Effector memory CD8-positive, alpha-beta T cell (primary cell): ENCODE measurements around the gene PBX3.
A peak's percentile ranks its signal among the peaks of the same experiment; 100 is the strongest.

Experiments used
- ATAC-seq: fragments of 150-1000 bp; cut with Tn5 transposase; replicated peaks from 2 replicates; pipeline ENCODE4 v1.10.0; 2021; ENCODE audit warnings: mild to moderate bottlenecking, moderate library complexity
- DNase-seq, 3 experiments: peaks; one replicate each; pipeline ENCODE4 v3.0.0; 2021
- H3K27ac Mint-ChIP-seq, 2 donors: one replicate each; pipeline ENCODE4 v1.8.0; 2022; ENCODE audit warnings: mild to moderate bottlenecking in 2 of 2, mixed read lengths in 2 of 2, moderate library complexity in 2 of 2
- H3K27me3 Mint-ChIP-seq, 2 donors: one replicate each; pipeline ENCODE4 v1.8.0; 2022; ENCODE audit warnings: mixed read lengths in 2 of 2
- H3K36me3 Mint-ChIP-seq: one replicate; pipeline ENCODE4 v1.8.0; 2022; ENCODE audit warnings: mild to moderate bottlenecking, moderate library complexity, mixed read lengths; ENCODE audit not compliant: insufficient read depth
- H3K4me1 Mint-ChIP-seq, 2 donors: one replicate each; pipeline ENCODE4 v1.8.0; 2022; ENCODE audit warnings: low read depth in 2 of 2, mixed read lengths in 2 of 2
- H3K4me3 Mint-ChIP-seq, 2 donors: one replicate each; pipeline ENCODE4 v1.8.0; 2022; ENCODE audit warnings: mild to moderate bottlenecking in 2 of 2, mixed read lengths in 2 of 2, moderate library complexity in 2 of 2
- H3K9me3 Mint-ChIP-seq, 2 donors: one replicate each; pipeline ENCODE4 v1.8.0; 2022; ENCODE audit warnings: mixed read lengths in 2 of 2
- total RNA-seq, 9 experiments: gene quantifications; one replicate each; lab custom pipeline; 2026; lab: John Stamatoyannopoulos, UW

Gene PBX3
- total RNA-seq: 8.3 to 16.4 (median 13.4) reads per million in 9 experiments

DNA sequence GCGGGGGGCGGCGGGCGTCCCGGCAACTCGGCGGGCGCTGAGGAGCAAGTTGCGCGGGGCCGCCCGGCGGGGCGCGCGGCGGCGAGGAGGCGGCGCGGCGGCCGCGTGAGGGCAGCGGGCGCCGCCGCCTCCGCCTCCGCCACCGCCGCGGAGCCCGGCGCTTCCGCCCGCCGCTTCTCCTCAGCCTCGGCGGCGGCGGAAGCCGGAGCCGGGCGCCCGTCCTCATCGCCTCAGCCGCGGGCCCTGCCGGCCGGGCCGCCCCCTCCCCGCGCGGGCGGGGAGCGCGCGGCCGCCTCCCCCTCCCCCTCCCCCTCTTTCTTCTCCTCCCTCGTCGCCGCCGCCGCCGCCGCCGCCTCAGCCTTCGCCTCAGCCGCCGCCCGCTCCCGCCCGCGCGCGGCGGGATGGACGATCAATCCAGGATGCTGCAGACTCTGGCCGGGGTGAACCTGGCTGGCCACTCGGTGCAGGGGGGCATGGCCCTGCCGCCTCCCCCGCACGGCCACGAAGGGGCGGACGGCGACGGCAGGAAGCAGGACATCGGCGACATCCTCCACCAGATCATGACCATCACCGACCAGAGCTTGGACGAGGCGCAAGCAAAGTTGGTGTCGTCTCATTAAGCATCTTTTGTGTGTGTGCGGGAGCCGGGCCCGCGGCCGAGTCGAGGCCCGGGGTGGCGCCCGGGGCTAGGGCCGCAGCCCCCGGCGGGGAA, at the start of gene PBX3:
Gene PBX3 (plus strand): TSS at position 321 of the 712 bp plus-strand sequence.
- ATAC-seq (peak; percentile 28), DNase-seq (peak; percentile 26 to 27 (median 27))
- Mint-ChIP-seq H3K9me3 (no peaks in the 10 kb centered on the region), H3K4me1 (peaks cover 15% of the 10 kb centered on the region in 2 donors), H3K27me3 (peaks cover 0 to 4% of the 10 kb centered on the region in 2 donors), H3K27ac (peak within 1 kb of the TSS; percentile 87 to 94), H3K36me3 (peaks cover 10% of the 10 kb centered on the region), H3K4me3 (peak within 1 kb of the TSS; percentile 97 to 99)

DNA sequence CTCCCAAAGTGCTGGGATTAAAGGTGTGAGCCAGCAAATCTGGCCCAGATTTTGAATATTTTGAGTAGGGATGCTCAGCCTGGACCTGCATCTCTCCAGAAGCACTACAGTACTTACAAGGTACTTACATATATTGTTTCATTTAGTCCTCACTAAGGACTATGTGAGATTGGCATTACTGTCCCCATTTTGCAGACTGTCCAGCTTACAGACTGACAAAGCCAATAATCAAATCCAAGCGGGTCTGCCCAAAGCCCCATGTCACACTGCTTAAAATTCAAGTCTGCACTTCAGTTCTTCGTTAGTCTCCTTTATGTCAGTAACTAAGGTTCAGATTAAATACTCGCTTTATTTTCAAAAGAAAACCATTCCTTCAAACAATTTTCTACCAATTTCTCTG, 47.3 kb upstream of the PBX3 start:
- H3K27me3 Mint-ChIP-seq: no peaks in the 10 kb centered on the region
- H3K4me1 Mint-ChIP-seq: peaks cover 17 to 35% of the 10 kb centered on the region in 2 donors
- ATAC-seq (no peak), DNase-seq (no peak)
- H3K4me3 Mint-ChIP-seq: no peak overlapping the region
- no peaks in the 10 kb centered on the region for H3K9me3 Mint-ChIP-seq
- H3K36me3 Mint-ChIP-seq: peaks cover 6% of the 10 kb centered on the region
- H3K27ac Mint-ChIP-seq: no peak overlapping the region

DNA sequence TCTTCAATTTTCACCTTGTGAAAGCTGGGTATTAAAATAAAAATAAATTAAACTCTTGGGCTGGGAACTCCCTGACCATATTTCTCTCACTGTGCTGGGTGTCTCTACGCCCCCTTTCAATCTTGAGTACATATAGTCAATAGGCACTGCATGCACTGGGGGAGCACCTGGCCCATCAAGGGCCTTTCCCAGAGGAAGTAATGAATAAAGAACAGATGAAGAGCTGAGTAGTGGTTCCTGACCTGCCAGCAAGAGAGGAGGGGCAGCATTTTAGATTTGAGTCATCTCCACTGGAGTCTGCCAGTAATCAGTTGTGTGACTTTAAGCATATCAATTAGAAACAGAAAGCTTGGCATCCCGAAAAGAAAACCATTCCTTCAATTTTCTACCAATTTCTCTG, 46.4 kb upstream of the PBX3 start:
- H3K4me1 Mint-ChIP-seq: peaks cover 25 to 44% of the 10 kb centered on the region in 2 donors
- peak overlapping the region in 1 of 2 donors; percentile 18 for H3K4me3 Mint-ChIP-seq
- no peak for DNase-seq
- peaks cover 4% of the 10 kb centered on the region for H3K36me3 Mint-ChIP-seq
- H3K27ac Mint-ChIP-seq: peak overlapping the region in 1 of 2 donors; percentile 74
- no peaks in the 10 kb centered on the region for H3K27me3 Mint-ChIP-seq
- H3K9me3 Mint-ChIP-seq: no peaks in the 10 kb centered on the region
- peak; percentile 26 for ATAC-seq

DNA sequence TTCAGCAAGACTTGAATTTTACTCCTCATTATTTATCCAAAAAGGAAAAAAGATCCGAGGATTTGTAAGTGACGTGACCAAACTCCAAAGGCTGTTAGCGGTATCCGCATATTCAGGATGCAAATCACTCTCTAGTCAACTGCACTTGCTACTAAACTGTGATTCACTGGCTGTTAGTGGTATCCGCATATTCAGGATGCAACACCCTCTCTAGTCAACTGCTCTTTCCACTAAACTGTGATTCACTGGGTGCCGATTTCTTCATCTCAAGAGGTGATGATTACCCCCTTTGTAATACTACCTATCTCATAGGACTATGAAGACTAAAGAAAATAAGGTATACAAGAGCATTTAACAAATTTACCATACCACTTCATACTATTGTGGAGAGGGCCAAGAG, 45.8 kb upstream of the PBX3 start:
- Mint-ChIP-seq H3K27ac (no peak overlapping the region), H3K36me3 (no peaks in the 10 kb centered on the region), H3K27me3 (no peaks in the 10 kb centered on the region), H3K4me1 (peaks cover 26 to 48% of the 10 kb centered on the region in 2 donors), H3K9me3 (no peaks in the 10 kb centered on the region), H3K4me3 (no peak overlapping the region)
- ATAC-seq (peak; percentile 54), DNase-seq (no peak)

DNA sequence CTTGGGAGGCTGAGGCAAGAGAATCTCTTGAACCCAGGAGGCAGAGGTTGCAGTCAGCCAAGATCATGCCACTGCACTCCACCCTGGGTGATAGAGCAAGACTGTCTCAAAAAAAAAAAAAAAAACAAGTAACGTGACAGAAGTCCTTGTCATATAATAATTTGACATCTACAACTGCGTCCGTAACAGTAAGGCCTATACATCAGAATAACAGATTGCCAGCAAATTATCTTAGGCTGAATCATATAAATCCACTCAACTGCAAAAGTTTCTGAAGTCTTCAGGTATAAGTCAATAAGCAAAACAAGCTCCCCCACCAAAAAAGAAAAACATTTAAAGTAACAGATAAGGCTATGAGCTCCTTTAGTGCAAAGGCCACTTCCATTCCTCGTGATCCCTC, 43.5 kb upstream of the PBX3 start:
- H3K27ac Mint-ChIP-seq: no peak overlapping the region
- H3K4me3 Mint-ChIP-seq: peak overlapping the region in 1 of 2 donors; percentile 4
- no peaks in the 10 kb centered on the region for H3K27me3 Mint-ChIP-seq
- DNase-seq (no peak), ATAC-seq (no peak)
- peaks cover 8% of the 10 kb centered on the region for H3K36me3 Mint-ChIP-seq
- peaks cover 26 to 38% of the 10 kb centered on the region in 2 donors for H3K4me1 Mint-ChIP-seq
- H3K9me3 Mint-ChIP-seq: no peaks in the 10 kb centered on the region

DNA sequence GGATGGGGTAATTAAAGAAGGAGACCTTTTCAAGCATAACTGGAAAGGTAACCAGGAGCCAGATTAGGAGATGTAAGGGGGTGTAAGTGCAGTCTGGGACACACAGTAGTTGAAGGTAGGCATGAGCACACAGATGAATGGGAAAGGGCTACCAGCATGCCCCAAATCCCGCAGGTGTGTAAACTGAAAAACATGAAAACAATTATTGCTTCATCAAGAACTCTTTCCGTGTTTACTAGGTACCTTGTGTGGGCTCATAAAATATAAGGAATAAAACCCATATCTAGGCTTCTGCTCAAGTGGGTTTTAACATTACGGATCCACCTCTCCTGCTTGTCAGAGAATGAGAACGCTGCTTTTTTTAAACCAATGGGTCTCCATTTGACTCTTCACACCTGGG, 41.3 kb upstream of the PBX3 start:
- DNase-seq (no peak), ATAC-seq (no peak)
- Mint-ChIP-seq H3K27ac (peak overlapping the region; percentile 88 to 94), H3K27me3 (peaks cover 0 to 12% of the 10 kb centered on the region in 2 donors), H3K4me1 (peaks cover 21 to 34% of the 10 kb centered on the region in 2 donors), H3K9me3 (no peaks in the 10 kb centered on the region), H3K36me3 (peaks cover 8% of the 10 kb centered on the region), H3K4me3 (peak overlapping the region; percentile 82 to 84)

DNA sequence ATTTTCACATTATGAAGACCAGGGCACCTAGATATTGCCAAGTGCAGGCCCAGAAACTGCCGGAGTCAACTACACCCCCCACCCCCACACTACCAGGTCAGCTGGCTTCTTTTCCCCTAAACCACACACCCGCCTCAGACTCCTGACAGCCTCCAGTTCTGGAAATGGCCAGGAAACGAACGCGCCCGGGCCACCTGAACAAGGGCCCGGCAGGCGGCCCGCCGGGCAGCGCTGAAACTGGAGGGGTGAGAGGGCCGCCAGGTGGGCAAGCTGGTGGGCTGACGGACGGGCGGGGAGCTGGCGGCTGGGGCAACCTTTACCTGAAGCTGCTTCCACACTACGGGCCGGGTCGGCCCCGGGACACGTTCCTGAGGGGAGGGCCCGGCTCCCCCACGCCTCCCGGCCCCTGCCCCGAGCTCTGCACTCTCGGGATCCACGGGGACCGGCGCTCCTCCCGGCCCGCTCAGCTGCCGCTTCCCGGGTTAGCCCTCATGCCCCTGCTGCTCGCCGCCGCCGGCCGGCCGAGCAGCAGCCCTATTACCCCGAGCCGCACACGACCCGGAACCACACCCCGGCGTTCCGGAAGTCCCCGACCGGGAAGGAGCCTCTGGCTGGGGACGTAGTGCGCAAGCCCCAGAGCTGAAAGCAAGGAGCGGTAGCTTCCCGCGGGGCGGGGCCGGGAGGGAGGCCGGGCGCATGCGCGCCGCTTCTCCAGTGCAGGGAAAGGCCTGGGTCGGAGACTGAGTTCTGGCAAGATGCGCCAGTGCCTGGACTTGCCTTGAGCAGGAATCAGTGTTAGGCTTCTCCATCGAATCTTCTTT, 40.3 kb upstream of the PBX3 start, which contains the start of gene MAPKAP1:
Gene MAPKAP1 (minus strand): TSS at position 558 of the 821 bp plus-strand sequence. CDS start 34,634 bp downstream, outside the sequence.
- peak within 1 kb of the TSS; percentile 82 to 84 for H3K4me3 Mint-ChIP-seq
- peak; percentile 98 for ATAC-seq
- no peaks in the 10 kb centered on the region for H3K9me3 Mint-ChIP-seq
- H3K27me3 Mint-ChIP-seq: peaks cover 0 to 12% of the 10 kb centered on the region in 2 donors
- H3K4me1 Mint-ChIP-seq: peaks cover 21 to 33% of the 10 kb centered on the region in 2 donors
- peaks cover 8% of the 10 kb centered on the region for H3K36me3 Mint-ChIP-seq
- peak; percentile 81 to 84 (median 84) for DNase-seq
- peak within 1 kb of the TSS; percentile 88 to 94 for H3K27ac Mint-ChIP-seq

DNA sequence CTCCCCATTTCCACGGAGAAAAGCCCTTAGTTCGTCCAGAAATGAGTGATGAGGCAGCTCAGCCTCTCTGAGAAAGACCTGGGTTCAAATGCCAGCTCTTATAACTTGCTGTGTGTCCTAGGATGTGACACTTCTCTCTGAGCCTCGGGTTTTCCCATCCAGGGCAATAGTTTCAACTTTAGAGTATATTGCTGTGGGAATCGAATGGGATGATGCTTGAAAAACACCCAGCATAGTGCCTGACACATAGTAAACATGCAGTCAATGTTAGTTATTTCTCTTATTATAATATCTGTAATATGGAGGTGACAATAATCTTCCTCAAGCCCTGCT, 39.7 kb upstream of the PBX3 start:
- no peak for ATAC-seq
- Mint-ChIP-seq H3K9me3 (no peaks in the 10 kb centered on the region), H3K27ac (peak overlapping the region; percentile 88 to 94), H3K36me3 (peaks cover 8% of the 10 kb centered on the region), H3K4me1 (peaks cover 21 to 33% of the 10 kb centered on the region in 2 donors), H3K27me3 (peaks cover 0 to 12% of the 10 kb centered on the region in 2 donors), H3K4me3 (peak overlapping the region; percentile 82 to 84)
- DNase-seq: no peak

DNA sequence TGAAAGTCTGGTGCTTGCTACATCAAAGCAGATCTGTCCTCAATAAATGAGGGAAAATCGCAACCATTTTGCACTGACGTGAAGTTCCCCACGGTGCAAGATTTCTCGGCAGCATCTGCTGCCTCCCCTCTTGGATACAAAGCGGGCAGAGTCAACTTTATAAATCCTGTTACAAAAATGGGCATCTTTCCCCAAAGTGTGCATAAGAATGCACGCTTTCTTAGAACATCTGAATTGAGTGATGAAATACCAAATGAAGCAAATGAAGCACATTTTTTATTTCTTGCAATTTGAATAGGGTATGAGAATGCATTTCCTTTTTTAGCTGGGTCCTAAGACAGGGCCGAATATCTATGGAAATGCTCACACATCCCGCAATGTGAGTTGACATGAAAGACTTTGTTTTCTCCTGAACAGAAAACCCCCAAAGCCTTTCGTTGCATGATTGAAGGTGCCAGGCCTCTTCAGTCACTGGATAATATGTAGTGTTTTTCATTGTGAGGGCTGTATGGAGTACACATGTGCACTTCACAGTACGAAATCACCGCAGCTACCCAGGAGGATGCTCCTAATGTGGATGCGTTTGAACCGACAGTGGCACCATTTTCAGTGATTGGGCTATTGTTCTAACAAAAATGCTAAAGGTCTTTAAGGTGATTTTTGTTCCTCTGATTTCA, 20.6 kb upstream of the PBX3 start:
- ATAC-seq (no peak), DNase-seq (no peak)
- Mint-ChIP-seq H3K27me3 (peaks cover 0 to 21% of the 10 kb centered on the region in 2 donors), H3K4me3 (no peak overlapping the region), H3K27ac (no peak overlapping the region), H3K36me3 (no peaks in the 10 kb centered on the region), H3K9me3 (no peaks in the 10 kb centered on the region), H3K4me1 (no peaks in the 10 kb centered on the region)

DNA sequence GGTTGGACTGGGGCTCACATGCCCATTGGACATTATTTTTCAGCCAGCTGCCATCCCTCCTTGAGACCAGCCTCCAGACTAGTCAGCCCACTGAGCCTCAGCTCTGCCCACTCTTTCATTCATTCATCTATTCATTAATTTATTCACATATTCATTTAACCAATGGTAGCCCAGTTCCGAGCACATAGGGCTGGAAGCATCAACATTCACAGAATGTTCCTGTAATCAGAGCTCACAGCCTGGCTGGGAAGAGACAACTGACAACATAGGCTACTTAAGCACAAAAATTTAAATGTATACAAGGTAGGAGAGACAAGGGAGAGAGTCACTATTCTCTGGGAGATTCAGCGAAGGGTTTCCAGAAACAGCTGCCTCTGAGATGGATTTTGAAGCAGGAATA, 17.0 kb upstream of the PBX3 start:
- no peak for DNase-seq
- Mint-ChIP-seq H3K27ac (no peak overlapping the region), H3K4me3 (no peak overlapping the region), H3K4me1 (no peaks in the 10 kb centered on the region), H3K27me3 (no peaks in the 10 kb centered on the region), H3K36me3 (no peaks in the 10 kb centered on the region), H3K9me3 (no peaks in the 10 kb centered on the region)
- no peak for ATAC-seq

DNA sequence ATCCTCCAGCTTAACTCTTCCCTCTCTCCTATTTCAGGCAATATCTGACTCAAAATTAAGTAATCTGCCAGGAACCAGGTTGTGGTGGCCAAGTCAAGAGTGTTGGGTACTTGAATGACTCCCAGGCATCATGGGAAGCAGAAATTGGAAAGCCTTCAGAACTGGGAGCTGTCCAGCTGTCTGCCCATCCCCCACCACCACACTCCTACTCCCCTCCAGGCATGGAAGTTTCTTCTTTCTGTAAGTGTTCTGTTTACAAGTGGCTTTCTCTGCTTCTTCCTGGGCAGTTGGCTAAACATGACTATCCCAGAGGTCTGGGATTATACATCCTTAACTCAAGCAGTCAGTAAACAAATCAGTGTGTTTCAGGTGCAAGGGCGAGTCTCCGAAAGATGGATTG, 14.6 kb upstream of the PBX3 start:
- DNase-seq (no peak), ATAC-seq (no peak)
- H3K9me3 Mint-ChIP-seq: no peaks in the 10 kb centered on the region
- H3K4me3 Mint-ChIP-seq: no peak overlapping the region
- peaks cover 0 to under 1% of the 10 kb centered on the region in 2 donors for H3K27me3 Mint-ChIP-seq
- no peak overlapping the region for H3K27ac Mint-ChIP-seq
- no peaks in the 10 kb centered on the region for H3K4me1 Mint-ChIP-seq
- H3K36me3 Mint-ChIP-seq: no peaks in the 10 kb centered on the region

DNA sequence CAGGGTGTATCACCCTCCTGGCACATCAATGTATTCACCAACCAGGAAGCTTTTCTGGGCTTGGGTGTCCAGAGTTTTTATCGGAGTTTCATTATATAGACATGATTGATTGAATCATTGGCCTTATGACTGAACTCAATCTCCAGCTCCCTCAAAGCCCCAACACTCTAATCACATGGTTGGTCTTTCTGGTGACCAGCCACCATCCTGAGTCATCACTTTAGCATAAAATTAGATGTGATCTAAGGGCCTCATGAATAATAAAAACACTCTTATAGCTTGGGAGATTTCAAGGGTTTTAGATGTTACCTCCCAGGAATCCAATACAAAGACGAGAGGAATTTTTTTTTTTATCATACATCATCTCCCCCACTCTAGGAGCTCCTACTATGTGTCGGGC, 7.7 kb upstream of the PBX3 start:
- ATAC-seq (no peak), DNase-seq (no peak)
- no peaks in the 10 kb centered on the region for H3K4me1 Mint-ChIP-seq

DNA sequence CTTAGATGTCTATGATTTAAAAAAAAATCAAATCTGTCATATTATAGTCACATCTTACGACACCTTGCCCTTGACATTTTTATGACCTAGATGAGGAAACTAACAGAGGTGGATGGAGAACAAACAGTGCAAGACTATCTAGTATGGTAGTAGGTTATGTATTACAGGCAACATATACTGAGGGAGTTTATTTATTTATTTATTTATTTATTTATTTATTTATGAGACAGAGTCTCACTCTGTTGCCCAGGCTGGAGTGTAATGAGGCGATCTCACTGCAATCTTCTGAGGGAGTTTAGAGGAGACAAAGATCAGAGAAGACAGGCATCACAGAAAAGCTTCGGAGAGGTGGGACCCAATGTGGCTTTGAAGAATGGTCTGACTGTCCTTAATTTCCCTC, 4.5 kb upstream of the PBX3 start:
- peaks cover 6 to 16% of the 10 kb centered on the region in 2 donors for H3K27me3 Mint-ChIP-seq
- H3K36me3 Mint-ChIP-seq: peaks cover 12% of the 10 kb centered on the region
- peaks cover 6% of the 10 kb centered on the region in 2 donors for H3K4me1 Mint-ChIP-seq
- H3K4me3 Mint-ChIP-seq: no peak overlapping the region
- H3K9me3 Mint-ChIP-seq: no peaks in the 10 kb centered on the region
- ATAC-seq (no peak), DNase-seq (no peak)
- no peak overlapping the region for H3K27ac Mint-ChIP-seq

More for the DNA sequence above, 7.7 kb upstream of the PBX3 start:
- peaks cover 2% of the 10 kb centered on the region for H3K36me3 Mint-ChIP-seq
- peaks cover 7 to 16% of the 10 kb centered on the region in 2 donors for H3K27me3 Mint-ChIP-seq
- H3K4me3 Mint-ChIP-seq: no peak overlapping the region
- no peaks in the 10 kb centered on the region for H3K9me3 Mint-ChIP-seq
- no peak overlapping the region for H3K27ac Mint-ChIP-seq
